ENCODE data around the gene LOC128125822.

The LOC128125822 gene

DNA sequence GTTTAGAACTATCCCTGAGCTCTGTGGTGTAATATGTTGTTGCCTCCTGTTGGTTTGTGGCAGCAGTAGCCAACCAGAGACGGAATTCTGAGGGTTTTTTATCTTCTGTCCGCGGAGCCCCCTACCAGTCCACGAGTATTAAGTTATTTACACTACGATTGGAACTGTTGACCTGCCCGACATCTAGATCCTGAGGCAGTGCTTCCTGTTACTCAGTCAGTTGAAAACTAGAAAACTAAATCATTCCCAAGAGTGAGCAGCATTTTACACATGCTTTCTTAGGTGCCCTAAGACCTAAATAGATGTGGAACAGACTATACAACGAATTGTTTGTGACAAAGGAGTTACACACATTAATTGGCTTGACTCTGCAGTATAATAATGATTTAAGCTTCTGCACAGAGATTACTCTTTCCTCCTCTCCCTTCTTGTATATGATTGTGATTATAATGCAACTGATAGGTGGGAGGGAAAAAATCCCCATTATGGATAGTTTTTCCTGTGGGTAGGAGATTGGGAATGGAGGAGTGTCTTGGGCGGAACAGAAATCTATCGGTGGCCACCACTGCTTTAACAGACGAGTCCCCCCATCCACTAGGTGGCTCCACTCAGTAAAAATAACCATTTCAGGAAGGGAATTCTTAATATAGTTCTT, 1.7 kb downstream of the LOC128125822 start:
- Histone ChIP-seq H3K4me3 (ENCODE audit: low read depth, low read length) (peak overlapping the region; percentile 89), H3K27me3 (ENCODE audit: control insufficient read depth, insufficient read depth, low read length) (no peaks in the 10 kb centered on the region), H3K36me3 (ENCODE audit: control insufficient read depth, insufficient read depth, low read length) (peaks cover 11% of the 10 kb centered on the region), H3K9me3 (ENCODE audit: control insufficient read depth, insufficient read depth, low read length) (no peaks in the 10 kb centered on the region), H3K9ac (ENCODE audit: low read depth, low read length) (peak overlapping the region; percentile 87), H3K4me1 (ENCODE audit: control insufficient read depth, insufficient read depth, low read length) (peaks cover 6% of the 10 kb centered on the region)

DNA sequence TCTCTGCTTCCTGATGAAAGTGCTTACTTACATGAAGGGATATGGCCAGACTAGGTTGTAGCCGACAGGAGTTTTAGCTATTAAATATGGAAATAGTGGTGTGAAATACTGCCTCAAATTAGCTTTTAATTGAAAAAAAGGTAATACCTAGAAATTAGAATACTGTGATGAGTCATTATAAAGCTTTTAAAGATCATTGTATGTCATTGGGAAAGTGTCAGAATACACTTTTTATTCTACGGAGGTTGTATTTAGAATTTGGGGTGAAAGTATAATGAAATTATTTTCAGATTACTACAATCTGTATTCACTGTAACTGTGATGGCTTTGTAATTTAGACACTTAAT, 2.2 kb downstream of the LOC128125822 start:
- H3K27me3 ChIP-seq (ENCODE audit: control insufficient read depth, insufficient read depth, low read length) = no peaks in the 10 kb centered on the region

DNA sequence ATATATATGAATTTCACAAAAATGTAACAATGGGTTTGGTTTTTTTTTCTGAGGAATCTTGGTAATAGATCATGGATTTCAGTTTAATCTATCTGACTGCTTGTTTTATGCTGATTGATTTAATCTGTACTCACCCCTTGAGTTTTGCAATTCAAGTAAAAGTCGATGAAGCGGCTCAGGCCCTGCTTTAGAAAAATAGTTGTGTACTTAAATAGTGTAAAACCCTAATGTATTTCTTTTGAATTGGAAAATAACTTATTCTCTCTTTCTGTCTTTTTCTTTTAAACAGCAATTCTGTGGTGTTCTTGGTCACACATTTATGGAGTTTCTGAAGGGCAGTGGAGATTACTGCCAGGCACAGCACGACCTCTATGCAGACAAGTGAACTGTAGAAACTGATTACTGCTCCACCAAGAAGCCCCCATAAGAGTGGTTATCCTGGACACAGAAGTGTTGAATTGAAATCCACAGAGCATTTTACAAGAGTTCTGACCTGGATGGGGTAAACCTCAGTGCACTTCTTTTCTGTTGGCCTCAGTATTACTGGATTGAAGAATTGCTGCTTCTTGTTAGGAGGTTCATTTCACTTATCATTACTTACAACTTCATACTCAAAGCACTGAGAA, 4.0 kb downstream of the LOC128125822 start:
- H3K4me3 ChIP-seq (ENCODE audit: low read depth, low read length) = no peak overlapping the region
- peaks cover 25% of the 10 kb centered on the region for H3K36me3 ChIP-seq (ENCODE audit: control insufficient read depth, insufficient read depth, low read length)

More for the DNA sequence above, 2.2 kb downstream of the LOC128125822 start:
- Histone ChIP-seq H3K9ac (ENCODE audit: low read depth, low read length) (no peak overlapping the region), H3K4me1 (ENCODE audit: control insufficient read depth, insufficient read depth, low read length) (peaks cover 6% of the 10 kb centered on the region), H3K9me3 (ENCODE audit: control insufficient read depth, insufficient read depth, low read length) (no peaks in the 10 kb centered on the region), H3K36me3 (ENCODE audit: control insufficient read depth, insufficient read depth, low read length) (peaks cover 16% of the 10 kb centered on the region), H3K4me3 (ENCODE audit: low read depth, low read length) (peak overlapping the region; percentile 89)

DNA sequence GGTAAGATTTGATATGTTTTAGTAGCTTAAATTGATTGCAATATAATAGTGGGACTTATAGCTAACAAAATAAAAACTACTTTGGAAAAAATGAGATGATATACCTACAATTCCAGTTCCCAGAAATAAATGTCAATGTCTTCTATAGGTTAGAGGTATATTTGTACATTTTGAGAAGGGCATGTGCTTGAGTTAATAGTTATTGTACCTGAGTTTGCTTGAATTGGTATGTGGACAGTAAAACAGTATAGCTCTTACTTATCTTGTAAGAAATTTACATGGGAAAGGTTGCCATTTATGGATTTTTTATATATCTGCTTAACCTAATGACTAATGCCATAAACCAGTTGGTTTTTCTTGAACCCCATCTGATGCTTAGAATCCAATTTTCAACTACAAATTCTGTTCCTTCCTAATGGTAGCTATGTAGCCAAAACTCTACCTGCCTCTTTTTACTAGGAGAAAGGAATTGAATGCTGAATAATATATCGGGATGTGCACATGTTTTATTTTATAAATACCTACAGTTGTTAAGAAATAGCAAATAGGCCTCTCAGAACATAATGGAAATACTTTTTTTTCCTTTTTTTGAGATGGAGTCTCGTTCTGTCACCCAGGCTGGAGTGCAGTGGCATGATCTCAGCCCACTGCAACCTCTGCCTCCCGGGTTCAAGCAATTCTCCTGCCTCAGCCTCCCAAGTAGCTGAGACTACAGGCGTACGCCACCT, 4.9 kb downstream of the LOC128125822 start:
- peaks cover 6% of the 10 kb centered on the region for H3K4me1 ChIP-seq (ENCODE audit: control insufficient read depth, insufficient read depth, low read length)
- peaks cover 25% of the 10 kb centered on the region for H3K36me3 ChIP-seq (ENCODE audit: control insufficient read depth, insufficient read depth, low read length)
- no peaks in the 10 kb centered on the region for H3K27me3 ChIP-seq (ENCODE audit: control insufficient read depth, insufficient read depth, low read length)
- H3K9me3 ChIP-seq (ENCODE audit: control insufficient read depth, insufficient read depth, low read length) = no peaks in the 10 kb centered on the region
- H3K9ac ChIP-seq (ENCODE audit: low read depth, low read length) = no peak overlapping the region
- H3K4me3 ChIP-seq (ENCODE audit: low read depth, low read length) = no peak overlapping the region

More for the DNA sequence above, 4.0 kb downstream of the LOC128125822 start:
- Histone ChIP-seq H3K9ac (ENCODE audit: low read depth, low read length) (no peak overlapping the region), H3K4me1 (ENCODE audit: control insufficient read depth, insufficient read depth, low read length) (peaks cover 6% of the 10 kb centered on the region), H3K9me3 (ENCODE audit: control insufficient read depth, insufficient read depth, low read length) (no peaks in the 10 kb centered on the region), H3K27me3 (ENCODE audit: control insufficient read depth, insufficient read depth, low read length) (no peaks in the 10 kb centered on the region)

DNA sequence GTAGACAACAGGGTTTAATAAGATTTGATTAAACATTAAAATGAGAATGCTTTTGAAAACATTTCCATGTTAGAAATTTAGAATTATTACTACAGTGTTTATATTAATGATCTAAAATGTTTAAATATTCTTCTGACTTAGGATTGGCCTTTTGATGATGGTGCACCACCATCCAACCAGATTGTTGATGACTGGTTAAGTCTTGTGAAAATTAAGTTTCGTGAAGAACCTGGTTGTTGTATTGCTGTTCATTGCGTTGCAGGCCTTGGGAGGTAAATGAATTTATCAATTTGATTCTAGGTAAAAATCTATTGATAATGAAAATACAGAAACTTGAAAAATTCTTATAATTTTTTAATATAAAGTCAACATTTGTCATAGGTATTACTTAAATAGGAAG, 6.5 kb downstream of the LOC128125822 start:
- peaks cover 25% of the 10 kb centered on the region for H3K36me3 ChIP-seq (ENCODE audit: control insufficient read depth, insufficient read depth, low read length)
- peaks cover 6% of the 10 kb centered on the region for H3K4me1 ChIP-seq (ENCODE audit: control insufficient read depth, insufficient read depth, low read length)
- H3K9me3 ChIP-seq (ENCODE audit: control insufficient read depth, insufficient read depth, low read length) = no peaks in the 10 kb centered on the region
- no peak overlapping the region for H3K4me3 ChIP-seq (ENCODE audit: low read depth, low read length)
- H3K27me3 ChIP-seq (ENCODE audit: control insufficient read depth, insufficient read depth, low read length) = no peaks in the 10 kb centered on the region
- H3K9ac ChIP-seq (ENCODE audit: low read depth, low read length) = no peak overlapping the region

DNA sequence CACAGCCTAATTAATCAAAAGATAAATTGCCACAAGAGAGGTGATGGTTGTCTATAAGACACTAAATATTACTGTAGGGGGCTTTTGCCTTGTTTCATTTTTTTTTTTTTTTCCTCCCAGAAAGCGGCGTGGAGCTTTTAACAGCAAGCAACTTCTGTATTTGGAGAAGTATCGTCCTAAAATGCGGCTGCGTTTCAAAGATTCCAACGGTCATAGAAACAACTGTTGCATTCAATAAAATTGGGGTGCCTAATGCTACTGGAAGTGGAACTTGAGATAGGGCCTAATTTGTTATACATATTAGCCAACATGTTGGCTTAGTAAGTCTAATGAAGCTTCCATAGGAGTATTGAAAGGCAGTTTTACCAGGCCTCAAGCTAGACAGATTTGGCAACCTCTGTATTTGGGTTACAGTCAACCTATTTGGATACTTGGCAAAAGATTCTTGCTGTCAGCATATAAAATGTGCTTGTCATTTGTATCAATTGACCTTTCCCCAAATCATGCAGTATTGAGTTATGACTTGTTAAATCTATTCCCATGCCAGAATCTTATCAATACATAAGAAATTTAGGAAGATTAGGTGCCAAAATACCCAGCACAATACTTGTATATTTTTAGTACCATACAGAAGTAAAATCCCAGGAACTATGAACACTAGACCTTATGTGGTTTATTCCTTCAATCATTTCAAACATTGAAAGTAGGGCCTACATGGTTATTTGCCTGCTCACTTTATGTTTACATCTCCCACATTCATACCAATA, 7.8 kb downstream of the LOC128125822 start:
- Histone ChIP-seq H3K9me3 (ENCODE audit: control insufficient read depth, insufficient read depth, low read length) (no peaks in the 10 kb centered on the region), H3K27me3 (ENCODE audit: control insufficient read depth, insufficient read depth, low read length) (no peaks in the 10 kb centered on the region), H3K4me1 (ENCODE audit: control insufficient read depth, insufficient read depth, low read length) (peaks cover 2% of the 10 kb centered on the region), H3K36me3 (ENCODE audit: control insufficient read depth, insufficient read depth, low read length) (peaks cover 25% of the 10 kb centered on the region), H3K9ac (ENCODE audit: low read depth, low read length) (no peak overlapping the region), H3K4me3 (ENCODE audit: low read depth, low read length) (no peak overlapping the region)

DNA sequence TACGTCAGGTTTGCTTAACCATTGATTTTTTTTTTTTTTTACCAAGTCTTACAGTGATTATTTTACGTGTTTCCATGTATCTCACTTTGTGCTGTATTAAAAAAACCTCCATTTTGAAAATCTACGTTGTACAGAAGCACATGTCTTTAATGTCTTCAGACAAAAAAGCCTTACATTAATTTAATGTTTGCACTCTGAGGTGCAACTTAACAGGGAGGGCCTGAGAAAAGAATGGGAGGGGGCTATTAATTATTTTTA, 8.4 kb downstream of the LOC128125822 start:
- Histone ChIP-seq H3K4me1 (ENCODE audit: control insufficient read depth, insufficient read depth, low read length) (no peaks in the 10 kb centered on the region), H3K27me3 (ENCODE audit: control insufficient read depth, insufficient read depth, low read length) (no peaks in the 10 kb centered on the region), H3K9ac (ENCODE audit: low read depth, low read length) (no peak overlapping the region), H3K4me3 (ENCODE audit: low read depth, low read length) (no peak overlapping the region), H3K9me3 (ENCODE audit: control insufficient read depth, insufficient read depth, low read length) (no peaks in the 10 kb centered on the region), H3K36me3 (ENCODE audit: control insufficient read depth, insufficient read depth, low read length) (peaks cover 25% of the 10 kb centered on the region)

DNA sequence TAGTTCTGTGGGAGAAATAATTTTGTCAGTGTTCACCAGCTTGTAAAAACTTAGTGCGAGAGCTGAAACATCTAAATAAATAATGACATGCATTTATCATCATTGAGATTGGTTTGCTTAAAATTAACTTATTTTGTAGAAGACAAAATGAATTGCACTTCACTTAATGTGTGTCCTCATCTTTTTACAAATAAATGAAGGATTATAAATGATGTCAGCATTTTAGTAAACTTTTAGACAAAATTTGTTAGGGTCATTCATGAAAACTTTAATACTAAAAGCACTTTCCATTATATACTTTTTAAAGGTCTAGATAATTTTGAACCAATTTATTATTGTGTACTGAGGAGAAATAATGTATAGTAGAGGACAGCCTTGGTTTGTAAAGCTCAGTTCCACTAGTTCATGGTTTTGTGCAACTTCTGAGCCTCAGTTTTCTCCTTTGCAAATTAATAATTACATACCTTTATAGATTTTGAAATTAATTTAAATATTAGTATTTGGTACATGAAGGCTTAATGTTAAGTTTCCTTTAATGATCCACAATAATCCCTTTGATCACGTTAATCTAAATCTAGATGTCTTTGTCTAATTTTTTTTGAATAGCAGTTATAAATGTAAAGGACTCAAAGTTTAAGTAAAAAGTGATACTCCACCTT, 9.2 kb downstream of the LOC128125822 start:
- H3K4me1 ChIP-seq (ENCODE audit: control insufficient read depth, insufficient read depth, low read length) = no peaks in the 10 kb centered on the region
- peaks cover 21% of the 10 kb centered on the region for H3K36me3 ChIP-seq (ENCODE audit: control insufficient read depth, insufficient read depth, low read length)
- H3K9me3 ChIP-seq (ENCODE audit: control insufficient read depth, insufficient read depth, low read length) = no peaks in the 10 kb centered on the region
- H3K4me3 ChIP-seq (ENCODE audit: low read depth, low read length) = no peak overlapping the region
- no peak overlapping the region for H3K9ac ChIP-seq (ENCODE audit: low read depth, low read length)
- H3K27me3 ChIP-seq (ENCODE audit: control insufficient read depth, insufficient read depth, low read length) = no peaks in the 10 kb centered on the region

DNA sequence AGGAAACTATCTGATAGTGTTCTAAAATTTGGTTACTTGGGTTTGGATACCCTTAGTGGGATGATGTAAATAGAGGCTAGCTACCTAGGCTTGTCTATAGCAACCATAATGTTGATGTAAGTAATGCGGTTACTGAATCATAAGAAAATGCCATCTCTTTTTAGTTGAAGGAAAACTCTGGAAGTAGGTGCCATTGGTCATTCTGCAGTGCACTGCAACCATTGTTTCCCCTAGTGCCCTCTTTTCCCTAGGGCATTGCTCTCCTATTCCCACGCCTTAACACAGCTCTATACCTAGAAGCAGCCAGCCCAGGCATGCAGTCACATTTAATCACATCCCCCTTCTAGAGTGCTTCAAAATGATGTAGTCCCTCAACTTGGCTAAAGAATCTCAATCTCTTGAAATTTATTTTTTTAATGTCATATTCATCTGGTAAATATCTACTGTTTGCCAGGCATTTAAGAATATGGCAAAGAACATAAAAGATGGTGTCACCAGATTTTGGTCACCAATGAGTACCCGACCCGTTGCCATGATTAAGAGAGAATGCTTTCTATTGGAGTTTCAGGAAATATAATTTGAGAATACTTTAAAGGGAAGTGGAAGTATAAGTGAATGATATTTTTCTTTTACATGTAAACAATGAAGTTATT, 10.4 kb downstream of the LOC128125822 start:
- Histone ChIP-seq H3K27me3 (ENCODE audit: control insufficient read depth, insufficient read depth, low read length) (no peaks in the 10 kb centered on the region), H3K36me3 (ENCODE audit: control insufficient read depth, insufficient read depth, low read length) (peaks cover 14% of the 10 kb centered on the region), H3K9ac (ENCODE audit: low read depth, low read length) (no peak overlapping the region), H3K9me3 (ENCODE audit: control insufficient read depth, insufficient read depth, low read length) (no peaks in the 10 kb centered on the region), H3K4me1 (ENCODE audit: control insufficient read depth, insufficient read depth, low read length) (no peaks in the 10 kb centered on the region), H3K4me3 (ENCODE audit: low read depth, low read length) (no peak overlapping the region)

DNA sequence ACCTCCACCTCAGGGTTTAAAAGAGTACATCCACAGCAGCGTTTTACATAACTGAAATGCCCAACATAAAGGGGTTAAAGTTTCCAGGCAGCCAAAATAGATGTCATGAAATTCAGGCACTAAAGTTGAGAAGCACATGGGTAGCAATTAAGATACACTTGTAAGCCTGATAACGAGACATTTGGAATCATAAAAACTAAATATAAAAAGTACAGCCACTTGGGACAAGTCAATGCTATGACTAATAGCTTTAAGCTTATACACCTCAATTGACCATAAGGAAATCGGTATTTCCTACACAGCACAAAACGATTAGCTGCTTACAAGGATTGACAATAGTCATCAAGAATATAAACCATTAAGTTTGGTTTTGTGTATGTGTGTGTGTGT, 11.8 kb downstream of the LOC128125822 start:
- no peaks in the 10 kb centered on the region for H3K4me1 ChIP-seq (ENCODE audit: control insufficient read depth, insufficient read depth, low read length)
- no peaks in the 10 kb centered on the region for H3K9me3 ChIP-seq (ENCODE audit: control insufficient read depth, insufficient read depth, low read length)
- no peaks in the 10 kb centered on the region for H3K27me3 ChIP-seq (ENCODE audit: control insufficient read depth, insufficient read depth, low read length)
- H3K9ac ChIP-seq (ENCODE audit: low read depth, low read length) = no peak overlapping the region
- peaks cover 13% of the 10 kb centered on the region for H3K36me3 ChIP-seq (ENCODE audit: control insufficient read depth, insufficient read depth, low read length)
- H3K4me3 ChIP-seq (ENCODE audit: low read depth, low read length) = no peak overlapping the region

DNA sequence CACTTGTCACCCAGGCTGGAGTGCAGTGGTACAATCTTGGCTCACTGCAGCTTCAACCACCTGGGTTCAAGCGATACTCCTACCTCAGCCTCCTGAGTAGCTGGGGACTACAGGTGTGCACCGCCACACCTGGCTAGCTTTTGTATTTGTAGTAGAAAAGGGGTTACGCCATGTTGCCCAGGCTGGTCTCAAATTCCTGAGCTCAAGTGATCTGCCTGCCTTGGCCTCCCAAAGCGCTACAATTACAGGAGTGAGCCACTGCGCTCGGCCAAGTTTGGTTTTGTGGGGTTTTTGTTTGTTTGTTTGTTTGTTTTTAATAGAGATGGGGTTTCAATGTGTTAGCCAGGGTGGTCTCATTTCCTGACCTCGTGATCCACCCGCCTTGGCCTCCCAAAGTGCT, 12.3 kb downstream of the LOC128125822 start:
- Histone ChIP-seq H3K36me3 (ENCODE audit: control insufficient read depth, insufficient read depth, low read length) (peaks cover 8% of the 10 kb centered on the region), H3K27me3 (ENCODE audit: control insufficient read depth, insufficient read depth, low read length) (no peaks in the 10 kb centered on the region), H3K4me3 (ENCODE audit: low read depth, low read length) (no peak overlapping the region), H3K4me1 (ENCODE audit: control insufficient read depth, insufficient read depth, low read length) (no peaks in the 10 kb centered on the region), H3K9ac (ENCODE audit: low read depth, low read length) (no peak overlapping the region), H3K9me3 (ENCODE audit: control insufficient read depth, insufficient read depth, low read length) (no peaks in the 10 kb centered on the region)

Data from iPS-15b (cell line).